ENCODE data around the gene KAZN. TPM values are rescaled to one million over a fixed set of nuclear protein-coding genes. Genes with fewer than 3 reads are reported as not detected.
A peak's percentile ranks its signal among the peaks of the same experiment; 100 is the strongest.

KAZN gene
- total RNA-seq, 1 donor: 3.9 TPM

DNA sequence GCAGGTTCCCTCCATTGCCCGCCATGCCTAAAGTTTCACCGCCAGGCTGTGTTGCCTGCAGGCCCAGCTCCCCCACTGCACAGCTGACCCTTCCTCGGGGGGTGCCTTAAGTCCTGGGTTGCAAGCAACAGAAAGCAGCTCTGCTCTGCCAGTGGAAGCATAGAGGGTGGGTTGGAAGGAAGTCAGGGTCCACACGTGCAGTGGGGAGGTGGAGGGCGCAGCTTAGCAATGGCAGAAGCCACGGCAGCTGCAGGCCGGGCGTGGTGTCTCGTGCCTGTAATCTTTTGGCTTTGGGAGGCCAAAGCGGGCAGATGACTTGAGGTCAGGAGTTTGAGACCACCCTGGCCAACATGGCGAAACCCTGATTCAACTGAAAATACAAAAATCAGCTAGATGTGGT lies 448.8 kb downstream of the KAZN start:
- DNase-seq (ENCODE audit: low read depth): no peak
- no peak overlapping the region for H3K4me3 ChIP-seq (ENCODE audit: low read depth, low read length)
- TF ChIP-seq, protein P1, sequence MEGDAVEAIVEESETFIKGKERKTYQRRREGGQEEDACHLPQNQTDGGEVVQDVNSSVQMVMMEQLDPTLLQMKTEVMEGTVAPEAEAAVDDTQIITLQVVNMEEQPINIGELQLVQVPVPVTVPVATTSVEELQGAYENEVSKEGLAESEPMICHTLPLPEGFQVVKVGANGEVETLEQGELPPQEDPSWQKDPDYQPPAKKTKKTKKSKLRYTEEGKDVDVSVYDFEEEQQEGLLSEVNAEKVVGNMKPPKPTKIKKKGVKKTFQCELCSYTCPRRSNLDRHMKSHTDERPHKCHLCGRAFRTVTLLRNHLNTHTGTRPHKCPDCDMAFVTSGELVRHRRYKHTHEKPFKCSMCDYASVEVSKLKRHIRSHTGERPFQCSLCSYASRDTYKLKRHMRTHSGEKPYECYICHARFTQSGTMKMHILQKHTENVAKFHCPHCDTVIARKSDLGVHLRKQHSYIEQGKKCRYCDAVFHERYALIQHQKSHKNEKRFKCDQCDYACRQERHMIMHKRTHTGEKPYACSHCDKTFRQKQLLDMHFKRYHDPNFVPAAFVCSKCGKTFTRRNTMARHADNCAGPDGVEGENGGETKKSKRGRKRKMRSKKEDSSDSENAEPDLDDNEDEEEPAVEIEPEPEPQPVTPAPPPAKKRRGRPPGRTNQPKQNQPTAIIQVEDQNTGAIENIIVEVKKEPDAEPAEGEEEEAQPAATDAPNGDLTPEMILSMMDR (IDR thresholded peaks at IDR 0.05; ENCODE audit: insufficient read depth, low read length): no peak

DNA sequence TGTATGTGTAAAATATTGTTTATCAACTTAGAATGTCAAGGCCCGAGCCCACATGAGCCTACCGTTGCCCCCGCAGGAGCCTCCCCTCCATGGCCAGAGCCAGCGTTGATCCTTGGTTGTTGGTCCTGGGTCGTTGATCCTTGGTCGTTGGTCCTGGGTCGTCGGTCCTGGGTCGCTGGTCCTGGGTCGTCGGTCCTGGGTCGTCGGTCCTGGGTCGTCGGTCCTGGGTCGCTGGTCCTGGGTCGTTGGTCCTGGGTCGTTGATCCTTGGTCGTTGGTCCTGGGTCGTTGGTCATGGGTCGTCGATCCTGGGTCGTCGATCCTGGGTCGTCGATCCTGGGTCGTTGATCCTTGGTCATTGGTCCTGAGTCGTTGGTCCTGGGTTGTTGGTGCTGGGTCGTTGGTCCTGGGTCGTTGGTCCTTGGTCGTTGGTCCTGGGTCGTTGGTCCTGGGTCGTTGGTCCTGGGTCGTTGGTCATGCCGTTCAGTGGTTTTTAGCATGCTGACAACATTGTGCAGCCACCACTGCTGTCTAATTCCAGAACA lies 450.0 kb downstream of the KAZN start:
- no peak overlapping the region for H3K4me3 ChIP-seq (ENCODE audit: low read depth, low read length)
- TF ChIP-seq, protein P1 (IDR thresholded peaks at IDR 0.05; ENCODE audit: insufficient read depth, low read length): no peak
- DNase-seq (ENCODE audit: low read depth): no peak

GRCh38 chr1:15049067-15049466 lies 450.6 kb downstream of the KAZN start:
- TF ChIP-seq, protein P1 (IDR thresholded peaks at IDR 0.05; ENCODE audit: insufficient read depth, low read length): no peak
- DNase-seq (ENCODE audit: low read depth): no peak
- no peak overlapping the region for H3K4me3 ChIP-seq (ENCODE audit: low read depth, low read length)

DNA sequence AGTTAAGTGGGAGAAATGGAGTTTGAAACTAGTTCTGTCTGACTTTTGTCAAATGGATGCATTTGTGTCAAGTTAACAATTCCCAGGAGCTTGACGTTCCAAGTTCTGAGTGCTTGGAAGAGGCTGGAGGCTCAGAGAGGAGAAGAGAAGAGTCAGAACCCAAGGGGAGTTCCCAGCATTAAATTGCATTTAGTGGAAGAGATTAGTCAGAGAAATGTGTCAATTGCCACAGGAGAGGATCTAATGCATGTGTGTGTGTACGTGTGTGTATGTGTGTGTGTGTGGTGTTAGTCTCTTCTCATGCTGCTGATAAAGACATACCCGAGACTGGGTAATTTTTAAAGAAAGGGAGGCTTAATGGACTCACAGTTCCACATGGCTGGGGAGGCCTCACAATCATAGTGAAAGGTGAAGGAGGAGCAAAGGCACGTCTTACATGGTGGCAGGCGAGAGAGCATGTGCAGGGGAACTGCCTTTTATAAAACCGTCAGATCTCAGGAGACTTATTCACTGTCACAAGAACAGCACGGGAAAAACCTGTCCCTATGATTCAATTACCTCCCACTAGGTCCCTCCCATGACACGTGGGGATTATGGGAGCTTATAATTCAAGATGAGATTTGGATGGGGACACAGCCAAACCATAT lies 453.5 kb downstream of the KAZN start:
- peak; percentile 27 for DNase-seq (ENCODE audit: low read depth)
- H3K4me3 ChIP-seq (ENCODE audit: low read depth, low read length): no peak overlapping the region
- TF ChIP-seq, protein P1 (IDR thresholded peaks at IDR 0.05; ENCODE audit: insufficient read depth, low read length): no peak

DNA sequence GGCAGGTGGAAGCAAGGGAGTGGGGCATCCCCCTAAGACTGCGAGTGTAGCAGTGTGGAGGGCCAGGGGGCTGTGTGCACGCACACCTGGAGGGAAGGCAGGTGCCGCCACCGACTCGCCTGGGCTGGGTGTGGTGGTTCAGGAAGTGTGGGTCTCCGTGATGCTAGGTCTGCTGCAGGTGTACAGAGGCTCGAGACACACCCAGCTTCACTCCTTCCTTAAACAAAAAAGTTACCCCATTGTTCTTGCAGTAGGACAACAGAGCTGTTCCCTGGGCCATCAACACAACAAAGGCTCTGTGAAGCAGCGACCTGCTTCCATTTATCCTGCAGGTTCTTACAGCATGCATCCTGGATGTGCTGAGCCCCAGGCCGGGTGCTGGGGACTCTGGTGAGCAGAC lies 454.7 kb downstream of the KAZN start:
- TF ChIP-seq, protein P1 (IDR thresholded peaks at IDR 0.05; ENCODE audit: insufficient read depth, low read length): no peak
- no peak overlapping the region for H3K4me3 ChIP-seq (ENCODE audit: low read depth, low read length)
- no peak for DNase-seq (ENCODE audit: low read depth)

GRCh38 chr1:15055736-15056415 lies 457.4 kb downstream of the KAZN start:
- no peak overlapping the region for H3K4me3 ChIP-seq (ENCODE audit: low read depth, low read length)
- no peak for DNase-seq (ENCODE audit: low read depth)
- TF ChIP-seq, protein P1 (IDR thresholded peaks at IDR 0.05; ENCODE audit: insufficient read depth, low read length): no peak

Data from fibroblast of the aortic adventitia (primary cell).